ENCODE data around the gene SLK.

Gene SLK

DNA sequence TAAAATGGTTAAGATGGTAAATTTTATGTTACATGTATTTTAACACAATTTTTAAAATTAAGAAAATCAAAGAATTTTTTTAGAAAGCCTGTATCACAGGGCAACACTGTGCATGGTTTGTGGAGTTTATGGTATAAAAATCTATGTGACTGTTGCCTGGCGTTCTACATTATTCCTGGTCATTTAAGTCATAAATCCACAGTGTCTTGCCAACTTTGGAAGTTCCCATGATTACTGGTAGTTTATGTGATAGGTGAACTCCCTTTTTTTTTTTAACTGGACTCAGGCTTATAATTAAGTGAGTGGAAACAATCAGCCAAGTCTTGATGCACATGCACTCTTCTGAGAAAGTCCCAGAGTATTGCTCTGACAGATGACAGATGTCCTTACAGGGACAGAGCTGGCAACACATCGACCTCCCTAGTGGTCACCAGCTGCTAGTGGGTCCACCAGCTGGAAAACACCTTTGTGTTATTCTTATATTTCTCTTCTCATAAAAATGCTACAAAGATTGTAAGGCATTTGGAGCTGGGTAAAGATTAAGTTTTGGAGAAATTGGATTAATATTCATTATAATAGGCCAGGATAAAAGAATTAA is 40.1 kb upstream of the SLK start:
- H3K4me3 ChIP-seq (ENCODE audit: low read depth, low read length), result no peak overlapping the region
- no peak overlapping the region for H3K9ac ChIP-seq
- H3K9me3 ChIP-seq (ENCODE audit: control insufficient read depth, low read length), result no peaks in the 10 kb centered on the region
- TF ChIP-seq, protein P1, sequence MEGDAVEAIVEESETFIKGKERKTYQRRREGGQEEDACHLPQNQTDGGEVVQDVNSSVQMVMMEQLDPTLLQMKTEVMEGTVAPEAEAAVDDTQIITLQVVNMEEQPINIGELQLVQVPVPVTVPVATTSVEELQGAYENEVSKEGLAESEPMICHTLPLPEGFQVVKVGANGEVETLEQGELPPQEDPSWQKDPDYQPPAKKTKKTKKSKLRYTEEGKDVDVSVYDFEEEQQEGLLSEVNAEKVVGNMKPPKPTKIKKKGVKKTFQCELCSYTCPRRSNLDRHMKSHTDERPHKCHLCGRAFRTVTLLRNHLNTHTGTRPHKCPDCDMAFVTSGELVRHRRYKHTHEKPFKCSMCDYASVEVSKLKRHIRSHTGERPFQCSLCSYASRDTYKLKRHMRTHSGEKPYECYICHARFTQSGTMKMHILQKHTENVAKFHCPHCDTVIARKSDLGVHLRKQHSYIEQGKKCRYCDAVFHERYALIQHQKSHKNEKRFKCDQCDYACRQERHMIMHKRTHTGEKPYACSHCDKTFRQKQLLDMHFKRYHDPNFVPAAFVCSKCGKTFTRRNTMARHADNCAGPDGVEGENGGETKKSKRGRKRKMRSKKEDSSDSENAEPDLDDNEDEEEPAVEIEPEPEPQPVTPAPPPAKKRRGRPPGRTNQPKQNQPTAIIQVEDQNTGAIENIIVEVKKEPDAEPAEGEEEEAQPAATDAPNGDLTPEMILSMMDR (IDR thresholded peaks at IDR 0.05), result no peak
- H3K79me2 ChIP-seq, result no peaks in the 10 kb centered on the region
- no peaks in the 10 kb centered on the region for H3K27me3 ChIP-seq (ENCODE audit: control insufficient read depth, insufficient read depth, low read length)
- no peak overlapping the region for H3K4me2 ChIP-seq (ENCODE audit: low read length)
- no peak overlapping the region for H2AFZ ChIP-seq
- H3K27ac ChIP-seq, result no peak overlapping the region
- no peaks in the 10 kb centered on the region for H3K36me3 ChIP-seq (ENCODE audit: control insufficient read depth, insufficient read depth, low read length)
- no peaks in the 10 kb centered on the region for H3K4me1 ChIP-seq

DNA sequence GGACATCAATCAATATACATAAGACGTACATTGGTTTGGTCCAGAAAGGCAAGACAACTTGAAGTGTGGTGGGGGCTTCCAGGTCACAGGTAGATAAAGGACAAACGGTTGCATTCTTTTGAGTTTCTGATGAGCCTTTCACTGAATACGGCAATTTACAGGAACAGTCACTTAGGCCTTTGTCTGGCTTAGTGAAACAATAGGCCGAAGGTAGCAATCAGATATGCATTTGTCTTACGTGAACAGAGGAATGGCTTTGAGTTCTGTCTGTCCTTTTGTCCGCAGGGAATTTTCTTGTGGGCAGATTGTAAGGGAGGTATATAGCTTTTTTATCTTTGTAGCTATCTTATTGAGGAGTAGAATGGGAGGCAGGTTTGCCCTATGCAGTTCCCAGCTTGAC is 38.2 kb upstream of the SLK start:
- no peaks in the 10 kb centered on the region for H3K79me2 ChIP-seq
- no peak overlapping the region for H3K4me3 ChIP-seq (ENCODE audit: low read depth, low read length)
- TF ChIP-seq, protein P1 (IDR thresholded peaks at IDR 0.05), result no peak
- no peaks in the 10 kb centered on the region for H3K4me1 ChIP-seq
- no peak overlapping the region for H2AFZ ChIP-seq
- no peak overlapping the region for H3K9ac ChIP-seq
- H3K9me3 ChIP-seq (ENCODE audit: control insufficient read depth, low read length), result no peaks in the 10 kb centered on the region
- H3K36me3 ChIP-seq (ENCODE audit: control insufficient read depth, insufficient read depth, low read length), result no peaks in the 10 kb centered on the region
- H3K4me2 ChIP-seq (ENCODE audit: low read length), result no peak overlapping the region
- H3K27ac ChIP-seq, result no peak overlapping the region
- no peaks in the 10 kb centered on the region for H3K27me3 ChIP-seq (ENCODE audit: control insufficient read depth, insufficient read depth, low read length)

DNA sequence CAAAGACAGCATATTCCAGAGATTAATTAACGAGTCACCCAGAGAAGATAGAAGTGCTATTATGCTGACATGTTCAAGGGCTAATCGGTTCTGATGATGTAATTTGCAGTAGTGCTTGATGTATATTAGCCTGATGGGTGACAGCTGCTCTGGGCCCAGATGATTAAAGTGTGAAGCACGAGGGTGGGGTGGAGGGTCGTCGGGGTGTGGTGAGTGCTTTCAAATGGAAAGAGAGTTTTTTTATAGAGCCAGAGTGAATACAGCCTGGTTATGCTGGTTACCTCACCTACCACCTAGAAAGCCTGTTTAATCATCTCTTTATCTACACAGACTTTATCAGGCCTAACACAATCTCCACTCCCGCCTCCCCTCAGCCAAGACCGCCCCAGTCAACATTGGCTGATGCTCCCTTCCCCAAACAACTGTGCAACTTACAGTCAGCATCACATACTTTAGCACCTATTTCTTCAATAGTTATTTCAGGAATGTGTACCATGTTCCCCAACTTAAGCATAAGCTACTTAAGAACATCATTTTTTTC is 37.5 kb upstream of the SLK start:
- H3K36me3 ChIP-seq (ENCODE audit: control insufficient read depth, insufficient read depth, low read length), result no peaks in the 10 kb centered on the region
- H3K27me3 ChIP-seq (ENCODE audit: control insufficient read depth, insufficient read depth, low read length), result no peaks in the 10 kb centered on the region
- no peak overlapping the region for H3K4me2 ChIP-seq (ENCODE audit: low read length)
- no peak overlapping the region for H2AFZ ChIP-seq
- H3K9me3 ChIP-seq (ENCODE audit: control insufficient read depth, low read length), result no peaks in the 10 kb centered on the region
- no peaks in the 10 kb centered on the region for H3K79me2 ChIP-seq
- no peaks in the 10 kb centered on the region for H3K4me1 ChIP-seq
- H3K27ac ChIP-seq, result no peak overlapping the region
- no peak overlapping the region for H3K9ac ChIP-seq
- H3K4me3 ChIP-seq (ENCODE audit: low read depth, low read length), result no peak overlapping the region
- TF ChIP-seq, protein P1 (IDR thresholded peaks at IDR 0.05), result no peak

DNA sequence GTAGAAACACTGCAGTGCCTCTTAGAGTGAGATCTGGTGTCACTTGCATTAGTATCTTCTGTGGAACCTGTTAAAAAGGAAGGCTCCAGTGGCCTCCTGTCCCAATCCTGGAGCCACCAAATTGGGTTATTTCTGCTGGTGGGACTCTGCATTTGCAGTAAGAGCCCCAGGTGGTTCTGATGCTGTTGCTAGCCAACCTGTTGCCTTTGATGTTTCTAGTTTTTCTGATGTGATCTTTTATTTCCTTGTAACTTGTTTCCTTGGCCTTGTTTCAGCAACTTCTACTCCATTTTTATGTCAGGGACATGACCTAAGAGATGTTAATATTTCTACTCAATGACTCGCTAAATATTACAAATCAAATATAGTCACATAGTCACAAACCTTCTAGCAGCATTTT is 36.5 kb upstream of the SLK start:
- TF ChIP-seq, protein P1 (IDR thresholded peaks at IDR 0.05), result no peak
- Histone ChIP-seq H2AFZ (no peak overlapping the region), H3K4me1 (no peaks in the 10 kb centered on the region), H3K27me3 (ENCODE audit: control insufficient read depth, insufficient read depth, low read length) (no peaks in the 10 kb centered on the region), H3K9me3 (ENCODE audit: control insufficient read depth, low read length) (no peaks in the 10 kb centered on the region), H3K27ac (no peak overlapping the region), H3K36me3 (ENCODE audit: control insufficient read depth, insufficient read depth, low read length) (no peaks in the 10 kb centered on the region), H3K9ac (no peak overlapping the region), H3K4me2 (ENCODE audit: low read length) (no peak overlapping the region), H3K79me2 (no peaks in the 10 kb centered on the region), H3K4me3 (ENCODE audit: low read depth, low read length) (no peak overlapping the region)

DNA sequence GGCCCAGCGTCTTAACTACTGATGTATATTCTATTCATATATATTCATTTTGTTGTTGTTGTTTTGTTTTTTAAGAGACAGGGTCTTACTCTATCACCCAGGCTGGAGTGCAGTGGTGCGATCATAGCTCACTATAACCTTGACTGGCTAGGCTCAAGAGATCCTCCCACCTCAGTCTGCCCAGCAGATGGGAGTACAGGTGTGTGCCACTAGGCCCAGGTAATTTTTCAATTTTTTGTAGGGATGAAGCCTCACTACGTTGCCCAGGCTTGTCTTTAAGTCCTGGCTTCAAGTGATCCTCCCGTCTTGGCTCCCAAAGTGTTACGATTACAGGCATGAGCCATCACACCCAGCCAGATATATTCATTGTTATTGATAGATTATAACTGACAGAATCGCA is 36.1 kb upstream of the SLK start:
- Histone ChIP-seq H3K9me3 (ENCODE audit: control insufficient read depth, low read length) (no peaks in the 10 kb centered on the region), H3K27me3 (ENCODE audit: control insufficient read depth, insufficient read depth, low read length) (no peaks in the 10 kb centered on the region), H3K79me2 (no peaks in the 10 kb centered on the region), H3K36me3 (ENCODE audit: control insufficient read depth, insufficient read depth, low read length) (no peaks in the 10 kb centered on the region), H3K4me3 (ENCODE audit: low read depth, low read length) (no peak overlapping the region), H3K4me2 (ENCODE audit: low read length) (no peak overlapping the region), H3K27ac (no peak overlapping the region), H2AFZ (no peak overlapping the region), H3K9ac (no peak overlapping the region), H3K4me1 (no peaks in the 10 kb centered on the region)
- TF ChIP-seq, protein P1 (IDR thresholded peaks at IDR 0.05), result no peak

All from parathyroid adenoma (tissue), 2 donors.